ENCODE data around the gene ING4. TPM values are rescaled to one million over a fixed set of nuclear protein-coding genes. Genes with fewer than 3 reads are reported as not detected.
A peak's percentile ranks its signal among the peaks of the same experiment; 100 is the strongest.

Gene ING4
- total and polyA plus RNA-seq, 2 of the 13 experiments (the other 11 are each of a cell fraction or from before 2014, with no cell fraction given) = 14.4 to 32.4 TPM

- peak; percentile 43; the same call in 1 of the 2 replicates for TF ChIP-seq ZNF687 (CRISPR knock-in tag; IDR thresholded peaks at IDR 0.05)
- TF ChIP-seq ZNF280B (CRISPR knock-in tag; IDR thresholded peaks at IDR 0.05; ENCODE audit: borderline replicate concordance) = no peak
- TF ChIP-seq ZNF230 (CRISPR knock-in tag; IDR thresholded peaks at IDR 0.05) = no peak
- no peak for TF ChIP-seq PLRG1 (conservative IDR thresholded peaks at IDR 0.05)
- no peak for TF ChIP-seq DZIP1 (CRISPR knock-in tag; IDR thresholded peaks at IDR 0.05)
- TF ChIP-seq ZNF124 (CRISPR knock-in tag; IDR thresholded peaks at IDR 0.05) = no peak
- TF ChIP-seq ZNF589 (CRISPR knock-in tag; conservative IDR thresholded peaks at IDR 0.05) = 0 out of 2 replicates have a peak, but pooled peaks have one; percentile 34
- TF ChIP-seq IRX3 (CRISPR knock-in tag; IDR thresholded peaks at IDR 0.05; ENCODE audit: borderline replicate concordance, low read depth) = no peak
Measured at GRCh38 chr12:6700646-6701051, 37.7 kb upstream of the ING4 start, which contains the start of gene PIANP (continued).
